Ishikawa (cell line): Measurements from ENCODE around the gene SRC.

Experiments
- CEBPB ChIP-seq: IDR thresholded peaks from 2 replicates; pipeline ENCODE4 v1.6.1; 2012
- CREB1 ChIP-seq: IDR thresholded peaks from 2 replicates; pipeline ENCODE4 v1.6.1; 2012; ENCODE audit warnings: low read depth
- EGR1 ChIP-seq: IDR thresholded peaks from 2 replicates; pipeline ENCODE4 v1.6.1; 2012
- EP300 ChIP-seq: IDR thresholded peaks from 2 replicates; pipeline ENCODE4 v1.6.1; 2012; ENCODE audit warnings: borderline replicate concordance
- FOXM1 ChIP-seq: IDR thresholded peaks from 2 replicates; pipeline ENCODE4 v1.6.1; 2012; ENCODE audit warnings: low read depth, borderline replicate concordance
- NFIC ChIP-seq: IDR thresholded peaks from 2 replicates; pipeline ENCODE4 v1.6.1; 2012
- RAD21 ChIP-seq: IDR thresholded peaks from 2 replicates; pipeline ENCODE4 v1.6.1; 2012; ENCODE audit warnings: low read depth
- TAF1 ChIP-seq: IDR thresholded peaks from 2 replicates; pipeline ENCODE4 v1.6.1; 2012; ENCODE audit warnings: low read depth, mild to moderate bottlenecking
- TCF12 ChIP-seq: IDR thresholded peaks from 2 replicates; pipeline ENCODE4 v1.6.1; 2012; ENCODE audit warnings: low read depth
- TEAD4 ChIP-seq: IDR thresholded peaks from 2 replicates; pipeline ENCODE4 v1.6.1; 2012
- YY1 ChIP-seq: IDR thresholded peaks from 2 replicates; pipeline ENCODE4 v1.6.1; 2012; ENCODE audit warnings: low read depth
- ZBTB7A ChIP-seq: IDR thresholded peaks from 2 replicates; pipeline ENCODE4 v1.6.1; 2012; ENCODE audit warnings: low read depth
- TF ChIP-seq, protein P1 (sequence below): IDR thresholded peaks from 2 replicates; pipeline ENCODE4 v1.6.1; 2012
- TF ChIP-seq, protein P2 (sequence below): IDR thresholded peaks from 2 replicates; pipeline ENCODE4 v1.6.1; 2012; ENCODE audit warnings: low read depth, mild to moderate bottlenecking
- TF ChIP-seq, protein P3 (sequence below): IDR thresholded peaks from 2 replicates; pipeline ENCODE4 v1.6.1; 2012

The SRC gene

DNA sequence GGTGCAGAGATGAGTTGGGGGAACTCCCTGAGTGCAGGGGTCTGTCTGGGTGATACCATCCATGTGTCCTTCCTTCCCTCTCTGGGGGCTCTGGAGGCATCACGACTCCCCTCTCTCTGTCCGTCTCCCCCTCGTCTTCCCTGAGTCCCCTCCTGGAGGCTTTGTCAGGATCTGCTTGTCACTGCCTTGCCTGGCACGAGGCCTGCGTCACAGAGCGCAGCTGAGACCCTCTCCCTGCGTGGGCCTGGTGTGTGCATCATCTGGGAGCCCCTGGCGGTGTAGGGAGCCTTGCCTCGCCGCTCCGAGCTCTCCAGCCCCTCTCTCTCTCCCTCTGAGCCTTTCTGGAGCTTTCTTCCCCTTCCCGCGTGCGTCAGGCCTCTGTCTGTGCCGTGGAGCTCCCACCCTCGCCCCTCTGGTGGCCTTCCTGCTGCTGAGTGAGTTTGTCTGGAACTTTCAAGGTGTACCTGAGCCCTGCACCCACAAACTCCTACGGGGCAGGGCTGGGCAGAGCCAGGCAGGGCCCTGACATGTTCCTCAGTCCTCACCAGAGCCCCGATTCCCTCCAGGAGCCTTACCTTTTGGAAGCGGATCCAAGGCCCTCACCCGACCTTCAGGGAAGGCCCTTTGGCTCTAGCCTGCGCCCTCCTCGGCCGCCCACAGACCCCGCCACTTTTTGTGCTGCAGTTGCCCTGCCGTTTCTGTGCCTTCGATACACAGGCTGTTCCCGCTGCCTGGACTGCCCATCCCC is 70.3 kb downstream of the SRC start:
- TF ChIP-seq CEBPB (no peak), CREB1 (no peak)
- TF ChIP-seq, protein P1, sequence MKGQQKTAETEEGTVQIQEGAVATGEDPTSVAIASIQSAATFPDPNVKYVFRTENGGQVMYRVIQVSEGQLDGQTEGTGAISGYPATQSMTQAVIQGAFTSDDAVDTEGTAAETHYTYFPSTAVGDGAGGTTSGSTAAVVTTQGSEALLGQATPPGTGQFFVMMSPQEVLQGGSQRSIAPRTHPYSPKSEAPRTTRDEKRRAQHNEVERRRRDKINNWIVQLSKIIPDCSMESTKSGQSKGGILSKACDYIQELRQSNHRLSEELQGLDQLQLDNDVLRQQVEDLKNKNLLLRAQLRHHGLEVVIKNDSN: no peak

DNA sequence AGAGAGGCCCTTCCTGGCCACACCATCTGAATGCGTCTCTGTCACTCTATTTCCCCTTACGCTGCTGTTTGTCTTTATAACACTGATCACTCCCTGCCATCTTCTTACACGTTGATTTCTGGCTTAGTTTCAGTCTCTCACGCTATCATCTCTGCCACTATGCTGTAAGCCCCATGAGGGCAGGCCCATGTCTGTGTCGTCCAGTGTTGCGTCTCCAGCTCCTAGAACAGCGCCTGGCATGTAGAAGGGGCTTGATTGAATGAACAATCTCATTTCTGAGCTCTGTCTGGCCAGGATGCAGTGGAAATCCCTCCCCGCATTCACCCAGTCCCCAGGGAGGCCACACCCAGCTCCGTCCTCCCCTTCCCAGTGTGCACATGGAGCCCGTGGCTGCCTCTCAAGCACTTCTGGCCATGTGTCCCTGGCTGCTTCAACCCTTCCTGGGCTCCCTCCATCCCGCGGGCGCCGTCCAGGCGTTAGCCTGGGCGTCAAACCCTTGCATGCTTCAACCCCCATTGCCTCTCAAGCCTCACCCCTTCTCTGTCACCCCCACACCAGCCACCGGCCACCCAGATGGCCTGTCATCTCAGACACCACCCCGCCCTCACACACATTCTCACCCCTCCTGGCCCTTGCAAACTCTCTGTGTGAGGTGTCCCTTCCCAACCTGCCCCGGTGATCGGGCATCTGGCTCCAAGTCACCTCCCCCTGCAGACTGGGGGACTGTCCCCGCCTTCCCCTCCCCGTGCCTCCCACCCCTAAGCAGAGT is 71.1 kb downstream of the SRC start:
- TF ChIP-seq YY1: no peak
- no peak for TF ChIP-seq TAF1
- TF ChIP-seq, protein P1: no peak
- no peak for TF ChIP-seq CREB1
- no peak for TF ChIP-seq TCF12
- TF ChIP-seq RAD21: no peak
- no peak for TF ChIP-seq NFIC
- no peak for TF ChIP-seq EGR1
- TF ChIP-seq, protein P2, sequence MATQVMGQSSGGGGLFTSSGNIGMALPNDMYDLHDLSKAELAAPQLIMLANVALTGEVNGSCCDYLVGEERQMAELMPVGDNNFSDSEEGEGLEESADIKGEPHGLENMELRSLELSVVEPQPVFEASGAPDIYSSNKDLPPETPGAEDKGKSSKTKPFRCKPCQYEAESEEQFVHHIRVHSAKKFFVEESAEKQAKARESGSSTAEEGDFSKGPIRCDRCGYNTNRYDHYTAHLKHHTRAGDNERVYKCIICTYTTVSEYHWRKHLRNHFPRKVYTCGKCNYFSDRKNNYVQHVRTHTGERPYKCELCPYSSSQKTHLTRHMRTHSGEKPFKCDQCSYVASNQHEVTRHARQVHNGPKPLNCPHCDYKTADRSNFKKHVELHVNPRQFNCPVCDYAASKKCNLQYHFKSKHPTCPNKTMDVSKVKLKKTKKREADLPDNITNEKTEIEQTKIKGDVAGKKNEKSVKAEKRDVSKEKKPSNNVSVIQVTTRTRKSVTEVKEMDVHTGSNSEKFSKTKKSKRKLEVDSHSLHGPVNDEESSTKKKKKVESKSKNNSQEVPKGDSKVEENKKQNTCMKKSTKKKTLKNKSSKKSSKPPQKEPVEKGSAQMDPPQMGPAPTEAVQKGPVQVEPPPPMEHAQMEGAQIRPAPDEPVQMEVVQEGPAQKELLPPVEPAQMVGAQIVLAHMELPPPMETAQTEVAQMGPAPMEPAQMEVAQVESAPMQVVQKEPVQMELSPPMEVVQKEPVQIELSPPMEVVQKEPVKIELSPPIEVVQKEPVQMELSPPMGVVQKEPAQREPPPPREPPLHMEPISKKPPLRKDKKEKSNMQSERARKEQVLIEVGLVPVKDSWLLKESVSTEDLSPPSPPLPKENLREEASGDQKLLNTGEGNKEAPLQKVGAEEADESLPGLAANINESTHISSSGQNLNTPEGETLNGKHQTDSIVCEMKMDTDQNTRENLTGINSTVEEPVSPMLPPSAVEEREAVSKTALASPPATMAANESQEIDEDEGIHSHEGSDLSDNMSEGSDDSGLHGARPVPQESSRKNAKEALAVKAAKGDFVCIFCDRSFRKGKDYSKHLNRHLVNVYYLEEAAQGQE: no peak
- no peak for TF ChIP-seq CEBPB
- no peak for TF ChIP-seq EP300
- no peak for TF ChIP-seq TEAD4
- no peak for TF ChIP-seq FOXM1
- TF ChIP-seq ZBTB7A: no peak
- TF ChIP-seq, protein P3, sequence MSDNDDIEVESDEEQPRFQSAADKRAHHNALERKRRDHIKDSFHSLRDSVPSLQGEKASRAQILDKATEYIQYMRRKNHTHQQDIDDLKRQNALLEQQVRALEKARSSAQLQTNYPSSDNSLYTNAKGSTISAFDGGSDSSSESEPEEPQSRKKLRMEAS: no peak

DNA sequence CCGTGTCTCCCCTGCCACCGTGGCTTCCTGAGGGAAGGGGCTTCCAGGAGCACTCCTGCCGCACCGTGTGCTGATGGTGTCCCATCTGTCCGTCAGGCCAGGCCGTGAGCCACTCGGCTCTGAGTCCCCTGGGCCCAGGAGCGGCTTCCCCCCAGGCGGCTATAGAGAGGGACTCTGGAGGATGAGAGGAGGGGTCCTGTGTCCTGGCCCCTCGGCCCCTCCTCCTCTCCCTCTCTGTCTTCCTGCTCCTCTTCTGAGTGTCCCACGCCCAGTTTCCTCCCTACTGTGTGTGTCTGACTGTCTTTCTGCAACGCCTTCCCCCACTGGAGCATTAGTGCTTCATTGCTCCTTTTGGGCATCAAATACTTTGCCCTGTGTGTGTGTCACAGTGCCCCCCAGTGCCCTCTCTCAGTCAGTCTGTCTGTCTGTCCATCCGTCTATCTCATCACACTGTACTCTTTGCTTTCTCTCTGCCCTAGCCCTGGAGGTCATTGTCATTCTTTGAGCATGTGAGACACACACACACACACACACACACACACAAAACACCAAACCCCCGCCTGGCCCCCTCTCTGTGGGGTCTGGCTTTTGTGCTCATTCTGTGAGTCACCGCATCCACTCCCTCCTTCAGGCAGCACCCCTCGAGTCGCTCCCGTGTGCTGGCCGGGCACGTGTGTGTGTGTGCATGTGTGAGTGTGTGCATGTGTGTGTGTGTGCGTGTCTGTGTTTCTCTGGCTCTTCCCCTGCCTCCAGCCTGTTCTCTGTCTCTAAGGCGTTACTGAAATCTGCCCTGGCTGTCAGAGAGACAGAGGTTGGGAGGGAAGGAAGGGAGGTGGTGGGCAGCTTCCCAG is 71.9 kb downstream of the SRC start:
- TF ChIP-seq EP300 (no peak), FOXM1 (no peak)

DNA sequence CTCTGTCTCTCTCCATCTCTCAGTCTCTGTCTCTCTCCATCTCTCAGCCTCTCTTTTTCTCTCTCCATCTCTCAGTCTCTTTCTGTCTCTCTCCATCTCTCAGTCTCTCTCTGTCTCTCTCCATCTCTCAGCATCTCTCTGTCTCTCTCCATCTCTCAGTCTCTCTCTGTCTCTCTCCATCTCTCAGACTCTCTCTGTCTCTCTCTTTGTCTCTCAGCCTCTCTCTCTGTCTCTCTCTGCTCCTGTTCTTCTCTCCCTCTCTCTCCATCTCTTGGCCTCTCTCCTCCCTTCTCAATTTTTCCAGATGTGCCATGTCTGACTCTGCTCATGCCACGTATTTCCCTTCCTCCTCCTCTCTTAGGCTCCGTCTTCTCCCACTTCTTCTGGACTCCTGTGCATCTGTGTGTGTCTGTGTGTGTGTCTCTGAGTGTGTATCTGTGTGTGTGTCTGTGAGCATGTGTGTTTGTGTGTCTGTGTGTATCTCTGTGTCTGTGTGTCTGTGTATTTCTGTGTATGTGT is 72.7 kb downstream of the SRC start:
- no peak for TF ChIP-seq RAD21
- no peak for TF ChIP-seq TCF12

DNA sequence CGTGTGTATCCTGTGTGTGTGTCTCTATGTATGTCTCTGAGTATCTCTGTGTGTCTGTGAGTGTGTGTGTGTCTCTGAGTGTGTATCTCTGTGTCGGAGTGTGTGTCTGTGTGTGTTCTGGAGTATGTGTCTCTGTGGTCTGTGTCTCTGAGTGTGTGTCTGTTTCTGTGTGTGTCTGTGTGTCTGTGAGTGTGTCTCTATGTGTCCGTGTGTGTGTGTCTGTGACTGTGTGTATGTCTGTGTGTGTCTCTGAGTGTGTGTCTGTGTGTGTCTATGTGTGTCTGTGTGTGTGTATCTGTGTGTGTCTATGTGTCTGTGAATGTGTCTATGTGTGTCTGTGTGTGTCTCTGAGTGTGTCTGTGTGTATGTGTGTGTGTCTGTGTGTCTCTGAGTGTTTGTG is 73.4 kb downstream of the SRC start:
- TF ChIP-seq NFIC (no peak), CEBPB (no peak), ZBTB7A (no peak), EP300 (no peak), RAD21 (no peak), FOXM1 (no peak), YY1 (no peak), EGR1 (no peak)
- TF ChIP-seq, protein P1: no peak
- TF ChIP-seq, protein P2: no peak
